DND-41 (cell line): ENCODE measurements around the gene FHIT.
A peak's percentile ranks its signal among the peaks of the same experiment; 100 is the strongest.

Experiments used
- ATAC-seq: fragments of 200-7000 bp; cut with Tn5 transposase; 3 replicates; pipeline ENCODE4 v1.9.1; 2021; ENCODE audit warnings: low read depth; ENCODE audit not compliant: insufficient read depth
- DNase-seq: peaks from one replicate; pipeline ENCODE4 v3.0.0-alpha.2; 2020
- H2AFZ ChIP-seq: 2 replicates; pipeline ENCODE4 v1.6.0; 2012; ENCODE audit warnings: low read depth, low read length
- H3K27ac ChIP-seq: 2 replicates; pipeline ENCODE4 v1.5.1; 2012; ENCODE audit warnings: low read length, inconsistent platforms
- H3K27me3 ChIP-seq: fragments of 200-600 bp; sonication (generic); 2 replicates; pipeline ENCODE4 v1.6.0; 2012; ENCODE audit warnings: low read length, mild to moderate bottlenecking, inconsistent platforms; ENCODE audit not compliant: insufficient read depth, poor library complexity
- H3K36me3 ChIP-seq: 2 replicates; pipeline ENCODE4 v1.5.1; 2012; ENCODE audit warnings: low read length, inconsistent platforms; ENCODE audit not compliant: insufficient read depth
- H3K4me1 ChIP-seq: 2 replicates; pipeline ENCODE4 v1.5.1; 2012; ENCODE audit warnings: mild to moderate bottlenecking, low read length; ENCODE audit not compliant: insufficient read depth
- H3K4me2 ChIP-seq: 2 replicates; pipeline ENCODE4 v1.6.0; 2012; ENCODE audit warnings: mild to moderate bottlenecking, moderate library complexity, low read length, inconsistent platforms; ENCODE audit not compliant: insufficient read depth
- H3K4me3 ChIP-seq, 2 experiments: fragments of 200-600 bp in 1 of 2; shearing (Covaris generic) in 1 of 2; 2 replicates each; pipeline ENCODE4 v1.5.1; 2012 to 2016; ENCODE audit warnings: inconsistent platforms in 2 of 2, low read length in 2 of 2, mild to moderate bottlenecking in 2 of 2, low read depth in 1 of 2, moderate library complexity in 1 of 2
- H3K79me2 ChIP-seq: 2 replicates; pipeline ENCODE4 v1.6.0; 2012; ENCODE audit warnings: low read length, inconsistent platforms; ENCODE audit not compliant: insufficient read depth
- H3K9ac ChIP-seq: 2 replicates; pipeline ENCODE4 v1.6.0; 2012; ENCODE audit warnings: low read depth, mild to moderate bottlenecking, inconsistent platforms, low read length, moderate library complexity
- H3K9me3 ChIP-seq: 2 replicates; pipeline ENCODE4 v1.5.1; 2012; ENCODE audit warnings: low read length, moderate library complexity, mild to moderate bottlenecking, inconsistent platforms; ENCODE audit not compliant: insufficient read depth, severe bottlenecking
- H4K20me1 ChIP-seq: 2 replicates; pipeline ENCODE4 v1.6.0; 2012; ENCODE audit warnings: low read length; ENCODE audit not compliant: insufficient read depth
- CTCF ChIP-seq: IDR thresholded peaks from 2 replicates; pipeline ENCODE4 v1.5.1; 2012; ENCODE audit warnings: borderline replicate concordance, low read length, moderate library complexity, mild to moderate bottlenecking; ENCODE audit not compliant: poor library complexity, severe bottlenecking; ENCODE audit errors: extremely low read depth
- EZH2 ChIP-seq: IDR thresholded peaks from 3 replicates; pipeline ENCODE4 v1.6.1; 2012; ENCODE audit warnings: borderline replicate concordance, low read depth, mild to moderate bottlenecking, moderate library complexity, low read length, inconsistent platforms; ENCODE audit not compliant: severe bottlenecking

FHIT gene

GRCh38 chr3:59775761-59776325, 1475.4 kb downstream of the FHIT start:
- Histone ChIP-seq H3K27me3 (no peaks in the 10 kb centered on the region), H2AFZ (no peak overlapping the region), H3K4me2 (no peak overlapping the region), H3K79me2 (no peaks in the 10 kb centered on the region), H3K4me1 (peaks cover 60% of the 10 kb centered on the region), H3K9me3 (no peaks in the 10 kb centered on the region), H3K36me3 (peaks cover 9% of the 10 kb centered on the region), H3K27ac (no peak overlapping the region), H3K9ac (no peak overlapping the region), H3K4me3 (no peak overlapping the region), H4K20me1 (peaks cover 6% of the 10 kb centered on the region; the same call in 1 of the 2 replicates)
- no peak for TF ChIP-seq CTCF
- no peak for TF ChIP-seq EZH2
- no peak for DNase-seq
- ATAC-seq, result no peak

GRCh38 chr3:59775106-59775505, 1476.1 kb downstream of the FHIT start:
- Histone ChIP-seq H2AFZ (no peak overlapping the region), H3K4me1 (peaks cover 60% of the 10 kb centered on the region), H3K27me3 (no peaks in the 10 kb centered on the region), H3K9me3 (no peaks in the 10 kb centered on the region), H3K4me3 (no peak overlapping the region), H3K27ac (peak overlapping the region; percentile 23; the same call in 1 of the 2 replicates), H3K9ac (no peak overlapping the region), H3K79me2 (no peaks in the 10 kb centered on the region), H4K20me1 (peaks cover 12% of the 10 kb centered on the region; the same call in 1 of the 2 replicates), H3K36me3 (peaks cover 5% of the 10 kb centered on the region), H3K4me2 (no peak overlapping the region)
- DNase-seq, result no peak
- TF ChIP-seq CTCF (no peak), EZH2 (no peak)
- ATAC-seq, result no peak

- Histone ChIP-seq H3K27ac (no peak overlapping the region; the same call in 1 of the 2 replicates), H3K79me2 (no peaks in the 10 kb centered on the region), H2AFZ (no peak overlapping the region), H3K4me2 (no peak overlapping the region), H3K9me3 (no peaks in the 10 kb centered on the region), H3K4me3 (no peak overlapping the region), H4K20me1 (peaks cover 12% of the 10 kb centered on the region; the same call in 1 of the 2 replicates), H3K9ac (no peak overlapping the region), H3K27me3 (no peaks in the 10 kb centered on the region), H3K36me3 (no peaks in the 10 kb centered on the region; the same call in 1 of the 2 replicates), H3K4me1 (peaks cover 60% of the 10 kb centered on the region)
- DNase-seq, result no peak
- ATAC-seq, result no peak
- TF ChIP-seq EZH2 (no peak), CTCF (no peak)
These were observed 1476.6 kb downstream of the FHIT start for GRCh38 chr3:59774634-59775033.

- DNase-seq (no peak), ATAC-seq (no peak)
These were observed 1477.3 kb downstream of the FHIT start for GRCh38 chr3:59774000-59774399.

More at GRCh38 chr3:59774000-59774399, 1477.3 kb downstream of the FHIT start:
- Histone ChIP-seq H3K4me3 (no peak overlapping the region), H3K9me3 (no peaks in the 10 kb centered on the region), H3K4me1 (peaks cover 60% of the 10 kb centered on the region), H3K27ac (peak overlapping the region; percentile 6; the same call in 1 of the 2 replicates), H3K36me3 (no peaks in the 10 kb centered on the region; the same call in none of the 2 replicates), H3K27me3 (no peaks in the 10 kb centered on the region), H3K4me2 (peak overlapping the region; percentile 58; the same call in 1 of the 2 replicates), H2AFZ (no peak overlapping the region), H4K20me1 (peaks cover 12% of the 10 kb centered on the region; the same call in 1 of the 2 replicates), H3K79me2 (no peaks in the 10 kb centered on the region), H3K9ac (no peak overlapping the region)
- TF ChIP-seq CTCF (no peak), EZH2 (no peak)
